Measurements from ENCODE around the gene KRT35.

KRT35 gene

DNA sequence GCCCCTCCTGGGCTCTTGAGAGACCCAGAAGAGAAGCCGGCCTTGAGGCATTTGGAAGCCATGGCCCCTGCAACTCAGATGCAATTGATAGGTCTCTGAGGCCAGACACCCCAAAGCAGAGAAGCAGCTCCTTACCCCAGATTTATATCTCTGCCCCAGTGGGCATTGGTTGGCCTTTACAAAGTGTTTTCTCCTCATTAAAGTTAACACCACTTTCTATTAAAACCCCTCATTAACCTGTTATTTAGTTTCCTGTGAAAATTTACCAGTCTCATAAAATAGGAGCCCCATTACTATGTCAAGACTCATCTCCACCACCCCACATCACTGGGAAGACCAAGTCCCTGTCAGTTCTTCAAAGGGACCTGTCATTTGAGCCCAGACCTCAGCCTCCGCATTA is at the start of gene KRT35:
Gene KRT35, minus strand, starts transcription at position 116 of the 400 bp plus-strand sequence. Its CDS starts 54 bp downstream, at position 62.
- DNase-seq, result no peak

DNA sequence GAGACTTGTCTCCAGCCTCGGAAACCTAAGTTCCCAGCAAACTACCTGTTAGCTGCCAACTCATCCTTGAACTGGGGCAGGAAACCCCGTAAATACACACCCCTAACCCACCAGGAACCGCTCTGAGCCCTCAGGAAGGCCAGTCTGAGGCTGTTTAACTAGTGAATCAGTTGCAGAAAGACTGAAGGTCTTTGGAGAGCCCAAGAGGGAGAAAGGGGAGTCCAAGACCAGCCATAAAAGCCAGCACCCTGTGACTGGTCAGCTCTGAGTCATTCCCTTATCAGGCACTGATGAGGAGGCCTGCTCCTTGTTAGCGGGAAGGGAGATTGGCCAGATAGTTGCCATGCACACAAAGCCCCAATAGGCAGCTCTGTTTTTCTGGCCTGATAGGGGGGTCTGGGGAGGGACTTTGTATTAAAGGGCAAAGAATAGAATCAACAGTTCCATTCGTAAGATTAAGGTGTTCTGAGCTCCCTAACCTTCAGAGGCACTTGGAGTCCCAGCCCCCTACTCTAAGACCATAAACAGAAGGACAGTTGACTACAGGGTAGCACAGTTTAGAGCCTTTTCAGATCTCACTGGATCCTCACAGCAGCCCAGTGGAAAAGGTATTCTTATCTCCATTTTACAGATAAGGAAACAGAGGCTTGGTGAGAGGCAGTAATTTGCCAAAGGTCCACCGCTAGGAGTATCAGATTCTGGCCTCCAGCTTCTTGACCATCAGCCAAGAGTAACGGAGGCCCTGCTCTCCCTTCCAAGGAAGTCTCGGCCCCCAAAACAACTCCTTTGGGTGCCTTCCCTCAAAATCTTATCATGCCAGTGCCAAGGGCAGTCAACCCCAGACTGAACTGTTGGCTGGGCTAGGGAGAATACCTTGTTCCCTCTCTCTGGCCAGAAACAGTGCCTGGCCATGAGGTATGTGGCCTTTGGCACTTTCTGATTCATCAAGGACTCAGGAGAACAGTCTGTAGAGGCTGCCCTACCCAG is 49.4 kb upstream of the KRT35 start:
- DNase-seq, result no peak

DNA sequence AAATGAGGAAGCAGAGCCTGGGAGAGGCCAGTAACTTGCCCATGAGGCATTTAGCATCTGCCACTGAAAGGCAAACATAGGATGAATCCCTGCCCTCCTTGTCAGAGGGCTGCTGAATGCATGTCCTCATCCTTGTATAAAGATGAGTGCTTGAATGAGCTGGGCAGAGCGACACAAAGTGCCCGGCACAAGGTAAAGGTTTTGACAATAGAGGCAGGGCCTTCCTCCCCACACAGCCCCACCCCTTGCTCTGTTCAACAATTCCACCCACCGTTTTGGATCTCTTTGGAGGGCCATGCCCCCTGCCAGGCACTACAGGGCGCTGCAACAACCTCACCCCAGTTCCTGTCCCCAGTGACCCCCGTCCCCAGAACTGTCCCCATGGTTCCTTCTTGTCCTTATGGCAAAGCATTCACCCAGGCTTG is 48.6 kb upstream of the KRT35 start:
- DNase-seq, result no peak

DNA sequence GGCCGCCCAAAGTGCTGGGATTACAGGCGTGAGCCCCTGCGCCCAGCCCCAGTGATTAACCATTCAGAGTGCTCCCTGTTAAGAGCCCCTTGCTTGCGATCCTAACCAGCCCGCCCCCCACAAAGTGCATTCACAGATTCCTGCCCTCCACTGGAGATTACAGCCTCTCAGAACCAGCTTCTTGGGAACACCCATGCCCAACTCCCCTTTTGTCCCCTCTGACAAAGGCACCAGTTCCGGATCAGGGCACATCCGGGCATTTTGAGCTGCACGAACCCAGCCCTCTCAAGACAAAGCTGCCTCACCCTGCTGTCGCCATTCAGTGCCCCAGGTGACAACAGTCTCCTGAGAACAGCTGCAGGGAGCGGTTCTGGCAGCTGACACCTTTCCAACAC is 48.0 kb upstream of the KRT35 start:
- DNase-seq, result no peak

DNA sequence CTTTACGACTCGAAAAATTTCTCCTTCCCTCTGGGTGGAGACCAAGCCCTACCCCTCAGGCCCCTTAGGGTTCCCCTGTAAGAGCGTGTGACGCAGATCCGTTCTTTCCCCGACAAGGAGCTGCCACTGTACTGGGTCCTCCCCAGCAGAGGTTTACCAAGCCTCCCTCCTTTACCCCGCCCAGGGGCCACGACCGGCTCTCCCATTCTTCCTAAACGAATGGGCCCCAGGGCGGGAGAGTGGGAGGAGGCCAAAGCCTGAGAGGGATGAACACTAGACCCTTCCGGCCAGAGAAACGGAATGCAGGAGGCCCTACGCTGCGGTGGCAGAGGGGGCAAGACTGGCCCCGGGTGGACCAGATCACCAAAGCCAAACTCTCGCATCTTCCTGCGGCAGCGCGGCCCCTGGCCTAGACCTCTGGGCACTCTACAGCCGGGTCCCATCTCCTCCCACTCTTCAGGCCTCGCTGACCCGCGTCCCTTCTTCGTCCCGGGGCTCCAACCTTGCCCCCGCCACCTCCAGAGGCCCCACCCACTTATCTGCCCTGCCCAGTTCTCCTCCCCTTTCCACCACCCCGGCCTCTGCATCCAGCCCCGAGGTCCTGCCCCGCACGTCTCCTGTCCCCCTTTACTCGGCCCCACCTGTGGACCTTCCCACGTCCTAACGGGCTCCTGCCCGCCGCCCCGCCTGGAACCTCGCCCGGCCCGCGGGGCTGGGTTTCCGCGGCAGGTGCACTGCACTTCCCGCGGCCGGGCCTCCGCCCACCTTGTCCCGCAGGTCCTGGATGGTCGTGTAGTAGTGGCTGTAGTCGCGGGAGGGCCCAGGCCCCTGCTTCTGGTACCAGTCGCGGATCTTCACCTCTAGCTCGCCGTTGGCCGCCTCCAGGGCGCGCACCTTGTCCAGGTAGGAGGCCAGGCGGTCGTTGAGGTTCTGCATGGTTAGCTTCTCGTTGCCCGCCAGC is 46.4 kb upstream of the KRT35 start:
- DNase-seq, result no peak

DNA sequence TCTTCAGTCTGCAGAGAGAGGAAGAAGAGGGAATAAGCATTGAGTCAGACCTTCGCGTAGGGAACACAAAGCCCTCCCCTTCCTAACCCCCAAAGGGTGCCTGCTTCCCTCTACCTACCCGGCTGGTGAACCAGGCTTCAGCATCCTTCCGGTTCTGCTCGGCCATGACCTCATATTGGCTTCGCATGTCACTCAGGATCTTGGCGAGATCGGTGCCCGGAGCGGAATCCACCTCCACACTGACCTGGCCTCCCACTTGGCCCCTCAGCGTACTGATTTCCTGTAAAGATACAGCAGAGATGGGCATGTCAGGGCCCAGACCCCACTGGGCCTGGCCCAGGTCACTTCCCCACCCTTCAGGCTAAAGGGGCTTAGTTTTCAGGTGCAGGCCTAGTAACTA is 43.3 kb upstream of the KRT35 start:
- no peak for DNase-seq

DNA sequence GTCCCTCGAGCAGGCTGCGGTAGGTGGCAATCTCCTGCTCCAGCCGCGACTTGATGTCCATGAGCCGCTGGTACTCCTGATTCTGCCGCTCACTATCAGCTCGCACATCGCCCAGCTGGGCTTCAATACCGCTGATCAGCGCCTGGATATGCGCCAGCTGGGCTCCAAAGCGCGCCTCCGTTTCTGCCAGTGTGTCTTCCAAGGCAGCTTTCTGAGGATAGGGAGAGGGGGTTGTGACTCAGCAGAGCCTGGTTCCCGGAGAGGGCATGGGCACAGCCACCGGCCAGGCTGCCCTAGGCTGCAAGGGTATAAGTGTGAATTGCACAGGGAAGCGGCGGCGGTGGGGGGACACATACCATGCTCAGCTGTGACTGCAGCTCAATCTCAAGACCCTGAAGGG is 42.8 kb upstream of the KRT35 start:
- no peak for DNase-seq

DNA sequence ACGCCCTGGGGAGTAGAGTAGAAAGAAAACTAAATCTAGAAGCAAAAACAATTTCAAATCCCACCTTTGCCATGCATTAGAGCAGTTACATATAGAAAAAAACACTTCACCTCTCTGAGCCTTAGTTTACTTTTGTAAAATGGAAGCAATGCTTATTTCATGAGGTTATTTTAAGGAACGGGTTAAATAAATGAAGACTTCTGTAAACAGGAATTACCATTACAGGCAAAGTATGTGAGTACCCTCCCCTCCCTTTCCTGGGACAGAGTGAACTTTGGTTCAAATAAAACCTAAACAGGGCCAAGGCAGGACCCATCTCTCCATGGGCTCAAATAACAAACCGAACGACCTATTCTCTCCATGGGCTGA is 42.3 kb upstream of the KRT35 start:
- no peak for DNase-seq

DNA sequence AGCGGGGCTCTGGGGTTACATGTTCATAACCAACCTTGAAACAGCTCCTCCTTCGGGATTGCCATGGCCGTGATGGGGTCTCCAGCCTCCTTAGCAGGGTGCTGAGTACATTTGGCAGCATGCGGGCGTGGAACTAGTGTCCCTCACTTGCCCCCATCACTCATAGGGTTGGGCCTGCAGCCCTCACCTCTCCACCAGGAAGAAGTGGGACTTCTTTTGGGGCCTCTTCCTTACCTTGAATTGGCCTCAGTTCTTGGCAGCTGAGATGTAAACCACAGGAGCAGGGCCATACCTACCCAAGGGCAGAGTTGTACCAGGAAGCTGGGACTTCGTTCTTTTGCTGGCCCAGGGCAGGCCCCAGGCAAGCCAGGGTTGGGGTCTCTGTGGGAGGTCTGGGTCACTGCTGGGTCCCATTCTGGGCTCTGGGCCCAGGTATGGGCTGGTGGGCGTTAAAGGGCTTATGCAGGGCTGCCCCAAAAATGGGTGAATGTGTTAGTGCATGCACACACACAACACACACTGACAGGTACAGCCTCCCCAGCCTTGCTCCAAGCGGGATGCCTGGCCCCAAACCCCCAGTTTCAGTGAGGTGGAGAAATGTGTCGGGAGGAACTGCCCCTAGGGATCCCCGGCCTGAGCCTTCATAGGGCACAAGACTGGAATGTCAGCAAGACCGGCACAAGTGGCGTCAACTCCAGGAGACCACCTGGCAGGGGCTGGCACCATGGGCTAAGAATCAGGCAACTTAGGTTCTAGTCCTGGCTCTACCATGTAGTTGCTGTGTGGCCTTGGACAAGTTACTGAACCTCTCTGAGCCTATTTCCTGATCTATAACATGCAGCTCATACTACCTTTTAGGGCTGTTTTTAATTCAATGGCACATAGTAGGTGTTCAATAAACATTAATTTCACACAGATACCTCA is 41.6 kb upstream of the KRT35 start:
- no peak for DNase-seq

DNA sequence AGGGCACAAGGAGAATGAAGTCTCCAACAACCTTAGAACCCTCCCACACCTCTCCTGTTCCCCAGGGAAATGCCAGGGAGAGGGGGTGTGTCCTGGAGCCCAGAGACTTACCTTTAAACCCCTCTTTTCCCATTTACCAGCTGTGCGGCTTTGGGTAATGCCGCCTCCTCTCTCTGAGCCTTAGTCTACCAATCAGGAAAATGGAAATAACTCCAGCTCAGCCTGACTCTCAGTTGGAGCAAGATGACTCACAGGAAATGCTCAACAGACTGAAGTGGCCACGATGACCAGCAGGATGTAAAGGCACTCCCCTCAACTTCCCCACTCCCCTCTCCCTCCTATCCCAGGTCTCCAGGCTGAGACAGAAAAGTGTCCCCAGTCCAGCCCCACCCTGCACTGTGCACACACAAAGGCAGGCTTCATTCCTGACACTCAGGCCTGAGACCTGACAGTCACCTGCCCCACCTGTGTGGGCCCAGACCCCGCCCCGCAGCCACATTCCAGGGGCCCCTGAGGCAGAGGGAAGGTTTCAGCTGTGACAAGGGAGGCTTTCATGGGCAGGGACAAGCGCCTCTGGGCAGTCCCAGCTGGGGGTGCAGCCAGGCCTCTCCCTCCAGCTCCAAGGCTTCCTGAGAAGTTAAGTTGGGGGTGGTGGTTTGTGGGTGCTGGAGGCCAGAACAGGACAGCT is 40.8 kb upstream of the KRT35 start:
- no peak for DNase-seq

DNA sequence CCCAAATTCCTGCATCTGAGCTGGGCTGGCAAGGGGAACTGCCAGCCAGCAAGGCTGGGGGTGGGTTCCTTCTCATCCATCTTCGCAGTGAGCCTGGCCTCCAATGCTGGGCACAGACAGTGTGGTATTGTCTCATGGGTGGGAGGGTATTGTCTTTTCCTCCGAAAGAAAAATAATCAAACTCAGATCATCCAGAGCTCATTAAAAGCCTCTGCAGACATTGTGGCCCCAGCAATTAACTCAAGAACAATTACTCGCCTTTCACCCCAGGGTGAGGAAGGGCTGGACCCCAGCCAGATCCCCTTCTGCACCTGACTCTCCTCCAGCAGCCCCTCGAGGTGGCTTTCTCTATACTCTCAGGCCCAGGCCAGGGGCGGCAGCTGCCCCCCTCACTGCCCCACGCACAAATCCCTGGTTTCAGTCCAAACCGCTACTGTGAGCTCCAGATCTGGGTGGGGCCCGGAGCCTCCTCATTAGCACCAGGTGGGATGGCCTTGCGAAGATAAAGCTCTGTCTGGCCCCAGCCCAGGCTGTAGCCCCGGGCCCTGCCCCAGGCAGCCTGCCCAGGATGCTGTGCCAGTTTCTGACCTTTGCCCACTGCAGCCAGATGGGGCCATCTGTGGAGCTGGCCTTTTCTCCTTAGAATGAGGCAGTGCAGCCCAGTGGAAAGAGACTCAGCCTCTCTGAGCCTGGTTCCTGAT is 40.0 kb upstream of the KRT35 start:
- DNase-seq, result no peak

DNA sequence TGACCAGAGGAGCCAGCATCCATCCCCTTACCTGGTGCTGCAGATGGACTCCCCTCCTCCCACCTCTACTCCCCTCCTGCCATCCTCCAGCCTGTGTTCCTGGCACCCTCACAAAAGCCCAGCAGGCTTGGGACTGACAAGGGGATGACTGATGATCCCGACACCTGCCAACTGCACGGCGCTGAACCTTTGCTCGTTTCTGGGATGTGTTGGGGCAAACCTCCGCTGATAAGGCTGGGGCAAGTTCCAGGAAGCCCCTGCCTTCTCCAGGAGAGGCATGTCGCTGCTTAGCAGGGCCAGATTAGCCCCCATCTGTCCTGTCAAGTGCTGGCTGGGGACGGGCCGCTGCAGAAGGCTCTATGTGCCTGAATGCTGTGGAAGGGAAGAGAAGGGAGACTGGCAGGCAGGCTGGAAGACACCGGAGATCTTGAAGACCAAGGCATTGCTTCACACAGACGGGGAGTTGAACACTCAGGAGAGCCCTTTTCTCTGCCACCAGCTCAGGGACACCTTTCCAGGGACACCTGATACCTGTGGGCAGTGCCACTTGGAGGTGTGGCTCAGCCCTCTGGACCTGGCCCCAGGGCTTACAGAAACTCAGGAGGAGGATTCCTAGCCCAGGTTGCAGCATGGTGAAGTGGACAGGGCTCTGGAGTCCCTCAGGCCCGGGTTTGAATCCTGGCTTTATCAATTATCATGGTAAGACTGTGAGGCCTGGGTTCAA is 38.7 kb upstream of the KRT35 start:
- DNase-seq, result no peak

DNA sequence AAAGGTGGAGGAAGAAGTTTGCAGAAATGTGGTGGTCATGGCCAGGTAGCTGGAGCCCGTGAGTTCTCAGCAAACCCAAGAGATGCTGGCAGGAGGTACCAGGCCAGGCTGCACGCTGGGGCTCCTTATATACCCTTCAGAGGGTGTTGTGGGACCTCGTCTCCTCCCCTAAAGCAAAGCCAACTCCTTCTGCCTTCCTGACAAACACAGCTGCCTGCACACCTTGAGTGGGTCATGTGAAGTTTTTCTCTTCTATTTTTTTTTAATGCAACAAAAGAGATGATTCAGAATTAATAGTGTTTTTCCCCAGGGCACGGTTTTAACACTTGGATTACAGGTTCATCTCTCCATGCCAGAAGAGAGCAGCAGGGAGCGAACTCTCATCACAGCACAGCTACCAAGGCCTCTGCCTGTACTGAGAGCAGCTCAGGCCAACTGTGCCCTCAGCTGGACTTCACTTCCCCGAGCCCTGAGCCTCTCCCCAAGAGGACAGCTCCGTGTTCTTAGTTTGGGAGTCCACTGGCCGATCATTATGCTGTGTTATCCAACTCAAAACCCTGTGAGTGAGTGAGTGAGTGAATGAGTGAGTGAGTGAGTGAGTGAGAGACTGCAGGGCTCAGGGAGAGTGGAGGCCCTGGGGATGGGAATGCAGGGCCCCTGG is 38.0 kb upstream of the KRT35 start, which contains the start of gene KRT15:
Gene KRT15, minus strand, starts transcription at position 102 of the 661 bp plus-strand sequence. Its CDS starts 63 bp downstream, at position 39.
- DNase-seq, result no peak

DNA sequence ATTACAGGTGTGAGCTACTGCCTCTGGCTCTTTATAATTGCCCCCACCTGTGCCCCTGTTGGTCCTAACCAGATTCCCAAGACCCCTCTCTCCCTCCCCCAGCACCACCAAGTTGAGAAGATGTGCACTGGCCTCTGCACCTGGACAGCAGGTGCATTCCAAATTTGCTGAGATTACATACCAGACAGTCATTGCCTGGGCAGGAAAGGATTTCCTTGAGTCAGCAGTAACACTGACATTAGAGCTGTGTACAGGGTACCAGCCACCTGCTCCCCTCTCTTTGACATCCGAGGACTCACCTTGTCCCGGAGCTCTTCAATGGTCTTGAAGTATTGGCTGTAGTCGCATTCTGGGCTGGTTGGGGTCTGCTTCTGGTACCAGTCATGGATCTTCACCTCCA is 37.1 kb upstream of the KRT35 start:
- no peak for DNase-seq

DNA sequence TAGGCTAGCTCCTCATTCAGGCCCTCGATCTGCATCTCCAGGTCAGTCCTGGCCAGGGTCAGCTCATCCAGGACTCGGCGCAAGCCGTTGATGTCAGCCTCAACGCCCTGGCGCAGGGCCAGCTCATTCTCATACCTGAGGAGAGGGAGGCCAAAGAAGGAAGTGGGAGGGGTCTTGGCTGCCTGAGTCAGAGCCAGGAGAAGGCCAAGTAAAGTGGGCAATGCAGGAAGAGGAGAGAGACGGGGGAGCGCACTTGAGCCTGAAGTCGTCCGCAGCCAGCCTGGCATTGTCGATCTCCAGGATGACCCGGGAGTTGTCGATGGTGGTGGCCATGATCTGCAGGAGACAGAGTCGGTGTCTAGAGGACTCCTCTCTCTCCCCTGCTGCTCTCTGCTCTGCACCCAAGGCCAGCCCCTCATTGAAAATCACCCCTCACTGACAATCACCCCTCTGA is 35.9 kb upstream of the KRT35 start:
- no peak for DNase-seq

DNA sequence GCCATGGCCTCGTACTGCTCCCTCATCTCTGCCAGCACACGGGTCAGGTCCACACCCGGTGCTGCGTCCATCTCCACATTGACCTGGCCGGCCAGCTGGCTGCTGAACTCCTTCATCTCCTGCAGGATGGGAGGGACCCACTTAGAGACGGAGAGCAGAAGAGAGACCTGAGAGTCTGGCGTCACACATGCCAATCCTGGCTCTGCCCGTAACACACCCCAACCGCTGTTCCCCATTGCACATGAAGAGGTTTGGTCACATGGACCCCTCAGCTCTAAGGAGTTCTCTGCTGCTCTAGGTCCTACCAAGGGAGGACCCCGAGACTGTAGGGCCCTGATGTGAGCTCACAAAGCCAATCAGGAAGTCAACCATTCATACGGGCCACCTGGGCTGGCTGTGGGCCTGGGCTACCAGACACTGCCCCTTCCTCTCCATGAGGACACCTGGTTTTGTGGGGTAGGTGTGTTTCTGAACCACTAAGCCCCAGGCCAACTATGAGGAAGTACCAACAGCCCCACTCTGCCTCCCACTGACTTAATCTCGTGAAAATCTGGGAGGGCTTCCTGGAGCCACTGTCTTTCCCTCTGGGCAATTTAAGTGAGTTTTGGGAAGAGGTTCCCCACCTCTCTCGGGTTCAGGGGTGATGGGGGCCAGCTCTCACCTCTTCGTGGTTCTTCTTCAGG is 35.3 kb upstream of the KRT35 start:
- no peak for DNase-seq

DNA sequence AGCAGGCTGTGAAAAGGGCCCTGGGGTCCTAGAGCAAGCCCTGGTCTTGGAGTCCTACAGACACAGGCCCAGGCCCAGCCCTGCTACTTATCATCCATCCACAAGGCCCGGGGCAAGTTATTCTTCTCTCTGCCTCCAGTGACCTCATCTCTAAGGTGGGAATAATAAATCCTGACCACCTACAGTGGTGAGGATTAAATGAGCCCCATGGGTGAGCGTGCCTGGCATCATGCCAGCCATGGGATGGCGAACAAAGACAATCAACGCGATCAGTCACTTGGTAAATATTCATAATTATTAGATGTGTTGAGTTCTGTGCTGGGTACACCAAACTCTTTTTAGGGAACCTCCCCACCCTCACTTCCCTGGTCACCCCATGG is 32.2 kb upstream of the KRT35 start:
- DNase-seq, result no peak

DNA sequence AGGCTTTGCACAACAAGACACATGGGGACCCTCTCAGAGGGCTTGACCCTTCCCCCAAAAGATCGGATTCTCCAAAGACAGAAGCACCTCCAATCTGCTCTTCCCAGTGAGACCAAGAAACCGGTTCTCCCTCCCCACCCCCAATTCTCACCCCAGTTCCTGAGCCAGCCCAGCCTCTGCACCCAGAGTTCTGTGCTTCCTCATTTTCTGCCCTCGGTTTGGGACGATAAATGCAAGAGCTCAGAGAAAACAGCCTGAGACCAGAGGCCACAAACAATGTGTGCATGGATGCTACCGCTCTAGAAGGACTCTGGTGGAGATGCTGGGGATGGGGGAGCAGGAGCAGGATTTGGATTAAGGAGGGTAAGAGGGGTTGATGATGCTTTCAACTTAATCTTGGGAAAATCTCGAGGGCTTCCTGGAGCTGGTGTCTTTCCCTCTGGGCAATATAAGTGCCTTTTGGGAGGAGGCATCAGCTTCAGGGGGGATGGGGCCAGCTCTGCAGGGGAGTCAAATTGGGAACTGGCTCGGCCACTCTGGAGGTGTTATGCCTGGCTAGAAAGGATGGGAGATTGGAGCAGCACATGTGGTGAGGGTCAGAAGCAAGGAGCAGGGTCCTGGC is 31.7 kb upstream of the KRT35 start:
- DNase-seq, result no peak

DNA sequence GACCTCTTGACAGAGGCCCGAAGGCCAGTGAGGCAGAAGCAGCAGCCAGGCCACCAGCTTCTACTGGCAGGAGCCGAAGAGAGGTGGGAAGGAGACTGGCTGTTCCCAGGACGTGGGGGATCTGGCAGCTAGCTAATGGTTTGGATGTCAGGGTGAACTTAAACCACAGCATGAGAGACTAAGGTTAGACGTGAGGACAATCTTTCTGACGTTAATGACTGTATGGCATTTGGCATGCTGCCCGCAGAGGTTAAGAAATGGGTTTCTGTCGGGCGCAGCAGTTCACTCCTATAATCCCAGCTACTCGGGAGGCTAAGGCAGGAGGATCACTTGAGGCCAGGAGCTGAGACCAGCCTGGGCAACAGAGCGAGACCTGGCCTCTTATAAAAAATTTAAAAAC is 30.8 kb upstream of the KRT35 start:
- no peak for DNase-seq

Data from stimulated activated CD4-positive, alpha-beta T cell treated with anti-CD3 and anti-CD28 coated beads, Interleukin-2, amount 100 ng/mL, for 48 hours (primary cell).